Measurements from ENCODE around the gene PDP2. TPM values are rescaled to one million over a fixed set of nuclear protein-coding genes. Genes with fewer than 3 reads are reported as not detected.

Gene PDP2
- total RNA-seq, 1 experiment from 2014 or later: 44.4 TPM

DNA sequence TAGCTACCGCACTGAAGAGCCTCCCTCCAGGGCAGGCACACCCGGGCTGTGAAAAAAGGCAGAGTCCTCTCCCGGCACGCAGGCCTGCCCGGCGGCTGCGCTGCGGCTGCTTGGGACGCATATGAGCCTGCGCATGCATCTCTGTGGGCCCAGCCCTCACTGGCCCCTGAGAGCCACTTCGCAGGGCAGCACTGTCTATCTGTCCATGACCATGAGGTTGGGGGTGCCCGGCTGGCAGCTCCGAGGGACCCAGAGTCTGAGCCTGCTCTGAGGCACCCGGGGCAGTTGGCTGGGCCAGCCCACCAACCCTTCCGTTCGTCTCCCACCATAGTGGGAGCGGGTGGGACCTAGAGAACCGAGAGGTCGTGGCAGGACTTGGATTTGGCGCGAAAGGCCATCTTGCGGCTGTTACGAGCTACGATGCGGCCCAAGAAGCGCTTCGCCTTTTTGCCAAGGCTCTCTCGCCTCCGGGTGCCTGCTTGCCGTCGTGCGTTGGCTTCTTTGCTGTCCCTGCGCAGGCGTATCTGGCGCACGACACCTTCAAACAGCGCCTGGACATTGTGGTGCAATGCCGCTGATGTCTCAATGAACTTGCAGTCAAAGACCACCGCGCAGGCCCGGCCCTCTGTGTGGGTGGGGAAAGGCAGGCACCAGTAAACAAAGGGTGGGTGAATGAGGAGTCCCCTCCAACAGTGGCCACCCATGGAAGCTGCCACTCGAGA is 41.6 kb downstream of the PDP2 start:
- TF ChIP-seq, protein P1, sequence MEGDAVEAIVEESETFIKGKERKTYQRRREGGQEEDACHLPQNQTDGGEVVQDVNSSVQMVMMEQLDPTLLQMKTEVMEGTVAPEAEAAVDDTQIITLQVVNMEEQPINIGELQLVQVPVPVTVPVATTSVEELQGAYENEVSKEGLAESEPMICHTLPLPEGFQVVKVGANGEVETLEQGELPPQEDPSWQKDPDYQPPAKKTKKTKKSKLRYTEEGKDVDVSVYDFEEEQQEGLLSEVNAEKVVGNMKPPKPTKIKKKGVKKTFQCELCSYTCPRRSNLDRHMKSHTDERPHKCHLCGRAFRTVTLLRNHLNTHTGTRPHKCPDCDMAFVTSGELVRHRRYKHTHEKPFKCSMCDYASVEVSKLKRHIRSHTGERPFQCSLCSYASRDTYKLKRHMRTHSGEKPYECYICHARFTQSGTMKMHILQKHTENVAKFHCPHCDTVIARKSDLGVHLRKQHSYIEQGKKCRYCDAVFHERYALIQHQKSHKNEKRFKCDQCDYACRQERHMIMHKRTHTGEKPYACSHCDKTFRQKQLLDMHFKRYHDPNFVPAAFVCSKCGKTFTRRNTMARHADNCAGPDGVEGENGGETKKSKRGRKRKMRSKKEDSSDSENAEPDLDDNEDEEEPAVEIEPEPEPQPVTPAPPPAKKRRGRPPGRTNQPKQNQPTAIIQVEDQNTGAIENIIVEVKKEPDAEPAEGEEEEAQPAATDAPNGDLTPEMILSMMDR (IDR thresholded peaks at IDR 0.05; ENCODE audit: insufficient read depth in 1 of 2, low read depth in 1 of 2, low read length in 1 of 2, severe bottlenecking in 1 of 2, unreplicated experiment in 1 of 2): no peak
- Mint-ChIP-seq H3K4me1 (ENCODE audit: low read depth, unreplicated experiment) (no peaks in the 10 kb centered on the region), H3K27ac (ENCODE audit: unreplicated experiment) (no peak overlapping the region), H3K36me3 (ENCODE audit: insufficient read depth, unreplicated experiment) (no peaks in the 10 kb centered on the region), H3K4me3 (ENCODE audit: unreplicated experiment) (no peak overlapping the region), H3K27me3 (ENCODE audit: insufficient read depth, unreplicated experiment) (peaks cover 5% of the 10 kb centered on the region), H3K9me3 (ENCODE audit: unreplicated experiment) (no peaks in the 10 kb centered on the region)
- intact Hi-C loops (cut with micrococcal nuclease; ENCODE audit: unreplicated experiment): no loop called here
- BruUV-seq (replicated peaks): no TSS peak
- DNase-seq: no peak
- Histone ChIP-seq H3K4me1 (peaks cover 7% of the 10 kb centered on the region; the same call in 1 of the 2 replicates), H3K36me3 (ENCODE audit: control insufficient read depth, insufficient read depth, low read length) (no peaks in the 10 kb centered on the region), H3K4me3 (ENCODE audit: low read depth, low read length) (no peak overlapping the region), H3K9me3 (no peaks in the 10 kb centered on the region), H3K27me3 (replicated peaks; ENCODE audit: control insufficient read depth, insufficient read depth, low read length) (no peaks in the 10 kb centered on the region)
- ChIA-PET POLR2A (interaction anchor here (0.5 kb wide), 1 partner anchor 153 kb away, joined by 4 read pairs; no protein-coding TSS in a partner anchor), CTCF (no interaction called here)

DNA sequence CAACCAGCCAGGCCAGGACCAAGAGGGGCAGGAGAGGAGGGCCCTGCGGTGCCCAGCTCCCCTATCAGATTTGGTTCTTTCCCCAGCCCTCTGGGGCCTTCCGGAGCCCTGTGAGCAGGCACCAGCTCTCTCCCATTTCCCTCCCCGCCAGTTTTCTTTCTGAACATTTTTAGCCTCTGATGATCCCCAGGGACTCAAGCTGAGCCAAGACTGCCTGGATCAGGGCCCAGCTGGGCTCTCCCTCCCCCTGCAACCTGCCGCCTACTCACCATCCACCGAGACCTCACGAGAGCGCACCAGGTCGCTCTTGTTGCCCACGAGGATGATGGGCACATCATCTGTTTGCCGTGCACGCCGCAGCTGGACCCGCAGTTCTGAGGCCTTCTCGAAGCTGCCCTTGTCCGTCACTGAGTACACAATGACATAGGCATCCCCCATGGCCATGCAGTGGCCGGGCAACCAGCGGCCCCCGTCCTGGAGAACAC is 43.0 kb downstream of the PDP2 start:
- POLR2A ChIA-PET: no interaction called here
- CTCF ChIA-PET: no interaction called here
- intact Hi-C loops (cut with micrococcal nuclease; ENCODE audit: unreplicated experiment): no loop called here

DNA sequence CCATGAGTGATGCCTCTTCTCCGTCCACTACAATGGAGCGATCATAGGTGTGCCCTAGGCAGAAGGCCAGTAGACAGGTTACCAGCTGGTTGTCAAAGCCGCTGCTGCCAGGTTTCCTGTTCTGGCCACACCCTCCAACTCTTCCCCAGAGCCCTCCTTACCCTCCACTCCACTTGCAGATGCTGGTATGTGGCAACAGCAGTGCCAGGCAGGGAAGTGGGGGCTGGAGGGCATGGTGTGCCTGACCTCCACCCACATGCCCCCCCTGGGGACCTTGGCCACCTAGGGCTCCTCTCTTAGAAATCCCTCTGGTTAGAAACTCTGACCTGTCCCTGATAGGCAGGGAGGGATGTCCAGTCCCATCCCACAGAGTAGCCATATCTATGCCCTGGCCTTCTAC is 43.6 kb downstream of the PDP2 start:
- Mint-ChIP-seq H3K4me1 (ENCODE audit: low read depth, unreplicated experiment) (no peaks in the 10 kb centered on the region), H3K36me3 (ENCODE audit: insufficient read depth, unreplicated experiment) (no peaks in the 10 kb centered on the region), H3K27ac (ENCODE audit: unreplicated experiment) (no peak overlapping the region), H3K4me3 (ENCODE audit: unreplicated experiment) (no peak overlapping the region), H3K9me3 (ENCODE audit: unreplicated experiment) (no peaks in the 10 kb centered on the region), H3K27me3 (ENCODE audit: insufficient read depth, unreplicated experiment) (peaks cover 5% of the 10 kb centered on the region)
- Histone ChIP-seq H3K36me3 (ENCODE audit: control insufficient read depth, insufficient read depth, low read length) (no peaks in the 10 kb centered on the region), H3K4me1 (peaks cover 7% of the 10 kb centered on the region; the same call in 1 of the 2 replicates), H3K9me3 (no peaks in the 10 kb centered on the region), H3K4me3 (ENCODE audit: low read depth, low read length) (no peak overlapping the region), H3K27me3 (replicated peaks; ENCODE audit: control insufficient read depth, insufficient read depth, low read length) (no peaks in the 10 kb centered on the region)
- no TSS peak for BruUV-seq (replicated peaks)
- TF ChIP-seq, protein P1 (IDR thresholded peaks at IDR 0.05; ENCODE audit: insufficient read depth in 1 of 2, low read depth in 1 of 2, low read length in 1 of 2, severe bottlenecking in 1 of 2, unreplicated experiment in 1 of 2): no peak
- ChIA-PET POLR2A (no interaction called here), CTCF (no interaction called here)
- intact Hi-C loops (cut with micrococcal nuclease; ENCODE audit: unreplicated experiment): no loop called here
- DNase-seq: no peak

More for the DNA sequence above, 43.0 kb downstream of the PDP2 start:
- Mint-ChIP-seq H3K4me3 (ENCODE audit: unreplicated experiment) (no peak overlapping the region), H3K27me3 (ENCODE audit: insufficient read depth, unreplicated experiment) (peaks cover 5% of the 10 kb centered on the region), H3K36me3 (ENCODE audit: insufficient read depth, unreplicated experiment) (no peaks in the 10 kb centered on the region), H3K9me3 (ENCODE audit: unreplicated experiment) (no peaks in the 10 kb centered on the region), H3K27ac (ENCODE audit: unreplicated experiment) (no peak overlapping the region), H3K4me1 (ENCODE audit: low read depth, unreplicated experiment) (no peaks in the 10 kb centered on the region)
- H3K27me3 ChIP-seq (replicated peaks; ENCODE audit: control insufficient read depth, insufficient read depth, low read length): no peaks in the 10 kb centered on the region
- no peaks in the 10 kb centered on the region for H3K36me3 ChIP-seq (ENCODE audit: control insufficient read depth, insufficient read depth, low read length)
- TF ChIP-seq, protein P1 (IDR thresholded peaks at IDR 0.05; ENCODE audit: insufficient read depth in 1 of 2, low read depth in 1 of 2, low read length in 1 of 2, severe bottlenecking in 1 of 2, unreplicated experiment in 1 of 2): no peak
- no peak for DNase-seq
- peaks cover 7% of the 10 kb centered on the region; the same call in 1 of the 2 replicates for H3K4me1 ChIP-seq
- H3K9me3 ChIP-seq: no peaks in the 10 kb centered on the region
- no peak overlapping the region for H3K4me3 ChIP-seq (ENCODE audit: low read depth, low read length)
- BruUV-seq (replicated peaks): no TSS peak

All from Caco-2 (cell line).